Progenitor cell of endocrine pancreas (in vitro differentiated cells): ENCODE measurements around the gene MS4A8. TPM values are rescaled to one million over a fixed set of nuclear protein-coding genes. Genes with fewer than 3 reads are reported as not detected.
A peak's percentile ranks its signal among the peaks of the same experiment; 100 is the strongest.
"Not testable (repeated sequence)": the region's sequence is repeated elsewhere in the genome, so short reads cannot be mapped to it uniquely, and the experiment has no call there.

ENCODE experiments used
- DNase-seq: peaks from one replicate; pipeline ENCODE4 v3.0.0; 2021; ENCODE audit warnings: low spot score; ENCODE audit not compliant: unreplicated experiment
- H3K27ac Mint-ChIP-seq: 2 replicates; pipeline ENCODE4 v1.8.0; 2021; ENCODE audit warnings: mild to moderate bottlenecking, moderate library complexity, mixed read lengths
- H3K27me3 Mint-ChIP-seq: 2 replicates; pipeline ENCODE4 v1.8.0; 2021; ENCODE audit warnings: mixed read lengths
- H3K36me3 Mint-ChIP-seq: 2 replicates; pipeline ENCODE4 v1.8.0; 2022; ENCODE audit warnings: mixed read lengths; ENCODE audit not compliant: insufficient read depth
- H3K4me1 Mint-ChIP-seq: 2 replicates; pipeline ENCODE4 v1.8.0; 2021; ENCODE audit warnings: low read depth, mixed read lengths
- H3K4me3 Mint-ChIP-seq: 2 replicates; pipeline ENCODE4 v1.8.0; 2021; ENCODE audit warnings: low read depth, mild to moderate bottlenecking, moderate library complexity, mixed read lengths
- H3K9me3 Mint-ChIP-seq: 2 replicates; pipeline ENCODE4 v1.8.0; 2021; ENCODE audit warnings: low read depth, mixed read lengths
- long read RNA-seq: library from polyadenylated mRNA; unstranded; transcript quantifications from one replicate; pipeline ENCODE4 v2.0.0, GENCODE V29; 2020
- total RNA-seq: library from RNA; stranded (reverse); gene quantifications from 2 replicates; pipeline ENCODE4 v1.2.1, GENCODE V29; 2021
- TF ChIP-seq, protein P1 (sequence below): fragments of 200-600 bp; sonication (generic); IDR thresholded peaks from one replicate; pipeline ENCODE4 v1.5.0; 2021; ENCODE audit warnings: antibody characterized with exemption, mild to moderate bottlenecking; ENCODE audit not compliant: unreplicated experiment

MS4A8 gene, protein sequence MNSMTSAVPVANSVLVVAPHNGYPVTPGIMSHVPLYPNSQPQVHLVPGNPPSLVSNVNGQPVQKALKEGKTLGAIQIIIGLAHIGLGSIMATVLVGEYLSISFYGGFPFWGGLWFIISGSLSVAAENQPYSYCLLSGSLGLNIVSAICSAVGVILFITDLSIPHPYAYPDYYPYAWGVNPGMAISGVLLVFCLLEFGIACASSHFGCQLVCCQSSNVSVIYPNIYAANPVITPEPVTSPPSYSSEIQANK
- 5.1 and 6.0 TPM in 2 replicates for total RNA-seq
- long read RNA-seq, transcript MS4A8-201 (7 exons, 1,353 nt) = major isoform, 5 of 5 reads
- long read RNA-seq, partial matches to known transcripts = 0 of 5 reads
- long read RNA-seq, other reads (novel, unspliced or antisense) = 0 of 5 reads

DNA sequence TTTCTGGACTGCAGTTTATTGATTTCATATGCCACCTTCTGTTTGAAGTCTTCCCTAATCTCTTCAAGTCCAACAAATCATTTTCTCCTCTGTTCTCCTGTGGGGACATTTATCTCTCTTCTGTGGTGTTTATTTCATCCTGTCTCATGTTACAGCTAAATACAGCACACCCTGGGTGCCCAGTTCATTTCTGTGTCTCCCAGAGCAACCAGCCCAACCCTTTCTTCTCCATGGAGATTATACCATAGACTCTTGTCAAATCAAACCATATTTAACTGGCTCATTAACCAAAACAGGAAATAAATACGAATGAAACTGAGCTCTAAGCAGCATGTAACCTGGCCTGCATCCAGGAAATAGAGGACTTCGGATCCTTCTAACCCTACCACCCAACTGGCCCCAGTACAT, at the start of gene MS4A8:
Gene MS4A8, plus strand, starts transcription at position 329 of the 408 bp plus-strand sequence. CDS start 1,249 bp downstream, outside the sequence.
- Mint-ChIP-seq H3K4me3 (no peak within 1 kb of the TSS), H3K27ac (no peak within 1 kb of the TSS), H3K9me3 (peaks cover 12% of the 10 kb centered on the region), H3K27me3 (no peaks in the 10 kb centered on the region), H3K4me1 (peaks cover 10% of the 10 kb centered on the region), H3K36me3 (no peaks in the 10 kb centered on the region)
- DNase-seq = no peak
- TF ChIP-seq, protein P1, sequence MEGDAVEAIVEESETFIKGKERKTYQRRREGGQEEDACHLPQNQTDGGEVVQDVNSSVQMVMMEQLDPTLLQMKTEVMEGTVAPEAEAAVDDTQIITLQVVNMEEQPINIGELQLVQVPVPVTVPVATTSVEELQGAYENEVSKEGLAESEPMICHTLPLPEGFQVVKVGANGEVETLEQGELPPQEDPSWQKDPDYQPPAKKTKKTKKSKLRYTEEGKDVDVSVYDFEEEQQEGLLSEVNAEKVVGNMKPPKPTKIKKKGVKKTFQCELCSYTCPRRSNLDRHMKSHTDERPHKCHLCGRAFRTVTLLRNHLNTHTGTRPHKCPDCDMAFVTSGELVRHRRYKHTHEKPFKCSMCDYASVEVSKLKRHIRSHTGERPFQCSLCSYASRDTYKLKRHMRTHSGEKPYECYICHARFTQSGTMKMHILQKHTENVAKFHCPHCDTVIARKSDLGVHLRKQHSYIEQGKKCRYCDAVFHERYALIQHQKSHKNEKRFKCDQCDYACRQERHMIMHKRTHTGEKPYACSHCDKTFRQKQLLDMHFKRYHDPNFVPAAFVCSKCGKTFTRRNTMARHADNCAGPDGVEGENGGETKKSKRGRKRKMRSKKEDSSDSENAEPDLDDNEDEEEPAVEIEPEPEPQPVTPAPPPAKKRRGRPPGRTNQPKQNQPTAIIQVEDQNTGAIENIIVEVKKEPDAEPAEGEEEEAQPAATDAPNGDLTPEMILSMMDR = no peak

DNA sequence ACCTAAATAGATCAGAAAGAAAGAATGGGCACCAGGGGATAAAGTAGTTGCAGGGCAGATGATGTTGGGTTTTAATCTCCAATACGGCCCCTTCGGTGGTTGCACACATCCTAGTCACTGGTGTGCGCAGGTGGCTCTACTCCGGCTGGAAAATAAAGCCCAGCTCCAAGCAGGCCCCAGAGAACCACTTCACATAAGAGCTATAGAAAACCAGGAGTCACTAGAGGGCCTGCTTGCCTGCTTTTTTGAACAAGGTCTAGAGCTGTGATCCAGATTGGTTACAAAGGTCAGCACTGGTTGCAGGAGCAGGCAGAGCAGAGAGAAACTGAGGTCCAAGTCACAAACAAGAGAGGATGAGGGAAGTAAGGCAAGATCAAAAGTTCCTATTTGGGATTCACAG, 41.5 kb upstream of the MS4A8 start:
- Mint-ChIP-seq H3K27ac (peak overlapping the region; percentile 87), H3K4me3 (no peak overlapping the region), H3K9me3 (peaks cover 1% of the 10 kb centered on the region), H3K27me3 (no peaks in the 10 kb centered on the region), H3K4me1 (peaks cover 25% of the 10 kb centered on the region), H3K36me3 (no peaks in the 10 kb centered on the region)
- TF ChIP-seq, protein P1 = no peak
- DNase-seq = no peak

DNA sequence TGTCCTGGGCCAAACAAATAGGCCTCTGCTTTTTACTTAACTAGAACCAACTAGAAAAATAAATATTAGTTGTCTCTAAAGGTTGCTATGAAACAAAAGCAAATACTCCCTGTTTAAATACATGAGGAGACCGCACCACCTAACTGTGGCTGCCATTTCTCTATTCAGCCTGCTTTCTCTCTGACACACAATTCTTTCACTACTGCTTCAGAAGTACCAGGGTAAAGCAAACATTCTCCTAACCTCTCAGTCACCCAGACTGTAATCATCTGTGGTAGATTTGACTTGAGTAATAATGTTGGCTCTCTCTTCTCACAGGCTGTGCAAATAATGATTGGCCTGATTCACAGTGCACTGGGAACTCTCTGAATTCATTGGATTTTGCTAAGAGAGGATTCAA, 41.0 kb upstream of the MS4A8 start:
- no peaks in the 10 kb centered on the region for H3K27me3 Mint-ChIP-seq
- H3K4me3 Mint-ChIP-seq = no peak overlapping the region
- DNase-seq = no peak
- no peaks in the 10 kb centered on the region for H3K36me3 Mint-ChIP-seq
- no peaks in the 10 kb centered on the region for H3K9me3 Mint-ChIP-seq
- TF ChIP-seq, protein P1 = no peak
- H3K4me1 Mint-ChIP-seq = peaks cover 25% of the 10 kb centered on the region
- H3K27ac Mint-ChIP-seq = peak overlapping the region; percentile 87

DNA sequence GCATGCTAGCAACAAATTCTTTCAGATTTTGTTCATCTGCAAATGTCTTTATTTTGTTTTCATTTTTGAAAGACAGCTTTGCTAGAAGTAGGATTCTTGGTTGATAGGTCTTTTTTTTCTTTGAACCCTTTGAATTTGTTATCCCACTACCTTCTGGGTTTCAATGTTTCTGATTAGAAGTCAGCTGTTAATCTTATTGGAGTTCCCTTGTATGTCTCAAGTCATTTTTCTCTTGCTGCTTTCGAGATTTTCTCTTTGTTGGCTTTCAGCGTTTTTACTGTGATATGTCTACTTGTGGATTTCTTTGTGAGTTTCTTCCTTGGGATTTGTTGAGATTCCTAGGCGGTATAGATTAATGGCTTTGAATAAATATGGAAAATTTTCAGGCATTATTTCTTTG, 27.2 kb upstream of the MS4A8 start:
- TF ChIP-seq, protein P1 = no peak
- no peak overlapping the region for H3K27ac Mint-ChIP-seq
- no peaks in the 10 kb centered on the region for H3K27me3 Mint-ChIP-seq
- H3K4me1 Mint-ChIP-seq = no peaks in the 10 kb centered on the region
- peaks cover 22% of the 10 kb centered on the region for H3K9me3 Mint-ChIP-seq
- peaks cover 7% of the 10 kb centered on the region for H3K36me3 Mint-ChIP-seq
- DNase-seq = no peak
- no peak overlapping the region for H3K4me3 Mint-ChIP-seq

DNA sequence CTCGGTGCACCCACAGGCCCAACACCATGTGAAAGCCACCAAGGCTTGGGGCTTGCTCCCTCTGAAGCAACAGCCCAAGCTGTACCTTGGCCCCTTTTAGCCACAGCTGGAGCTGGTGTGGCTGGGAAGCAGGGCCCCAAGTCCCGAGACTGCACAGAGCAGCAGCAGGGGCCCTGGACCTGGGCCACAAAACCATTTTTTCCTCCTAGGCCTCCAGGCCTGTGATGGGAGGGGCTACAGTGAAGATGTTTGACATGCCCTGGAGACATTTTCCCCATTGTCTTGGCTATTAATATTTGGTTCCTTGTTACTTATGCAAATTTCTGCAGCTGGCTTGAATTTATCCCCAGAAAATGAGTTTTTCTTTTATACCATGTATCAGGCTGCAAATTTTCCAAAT, 21.2 kb upstream of the MS4A8 start:
- not testable (repeated sequence) for DNase-seq, H3K4me3 Mint-ChIP-seq, H3K27me3 Mint-ChIP-seq, H3K27ac Mint-ChIP-seq
- Mint-ChIP-seq H3K36me3 (peaks cover 13% of the 10 kb centered on the region), H3K9me3 (peaks cover 38% of the 10 kb centered on the region), H3K4me1 (peaks cover 14% of the 10 kb centered on the region)

DNA sequence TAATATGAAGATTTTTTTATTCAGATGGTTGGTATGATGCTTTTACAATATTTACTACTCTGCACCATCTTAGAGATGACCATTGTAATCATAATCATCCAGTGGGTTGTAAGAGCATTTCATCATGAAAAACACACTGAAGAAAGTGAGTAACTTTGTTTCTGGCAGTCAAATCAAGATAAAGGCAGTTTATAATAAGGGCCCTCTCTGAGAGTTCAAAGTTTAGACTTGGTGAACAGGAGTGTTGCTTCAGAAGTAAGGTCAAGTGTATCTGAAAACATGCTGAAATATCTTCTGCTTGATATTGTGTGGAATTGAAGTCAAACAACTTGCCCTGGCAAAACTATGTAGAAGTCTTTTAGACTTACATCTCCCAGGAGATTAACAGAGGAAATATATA, 19.5 kb upstream of the MS4A8 start:
- no peaks in the 10 kb centered on the region for H3K27me3 Mint-ChIP-seq
- TF ChIP-seq, protein P1 = no peak
- H3K27ac Mint-ChIP-seq = peak overlapping the region; percentile 45
- peaks cover 42% of the 10 kb centered on the region for H3K9me3 Mint-ChIP-seq
- peaks cover 13% of the 10 kb centered on the region for H3K36me3 Mint-ChIP-seq
- H3K4me1 Mint-ChIP-seq = peaks cover 14% of the 10 kb centered on the region
- no peak for DNase-seq
- no peak overlapping the region for H3K4me3 Mint-ChIP-seq
